ENCODE measurements around the gene RCL1.
"Not testable (repeated sequence)": the region's sequence is repeated elsewhere in the genome, so short reads cannot be mapped to it uniquely, and the experiment has no call there.

Gene RCL1

DNA sequence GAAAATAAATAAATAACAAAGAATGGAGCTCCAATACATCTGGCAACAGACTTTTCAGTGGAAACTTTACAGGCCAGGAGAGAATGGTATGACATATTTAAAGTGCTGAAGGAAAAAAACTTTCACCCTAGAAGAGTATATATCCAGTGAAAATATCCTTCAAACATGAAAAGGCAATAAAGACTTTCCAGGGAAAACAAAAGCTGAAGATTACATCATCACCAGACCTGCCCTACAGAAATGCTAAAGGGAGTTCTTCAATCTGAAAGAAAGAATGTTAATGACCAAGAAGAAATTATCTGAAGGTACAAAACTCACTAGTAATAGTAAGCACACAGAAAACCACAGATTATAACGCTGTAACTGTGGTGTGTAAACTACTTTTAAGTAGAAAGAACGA lies 8.3 kb upstream of the RCL1 start:
- DNase-seq, result no peak

DNA sequence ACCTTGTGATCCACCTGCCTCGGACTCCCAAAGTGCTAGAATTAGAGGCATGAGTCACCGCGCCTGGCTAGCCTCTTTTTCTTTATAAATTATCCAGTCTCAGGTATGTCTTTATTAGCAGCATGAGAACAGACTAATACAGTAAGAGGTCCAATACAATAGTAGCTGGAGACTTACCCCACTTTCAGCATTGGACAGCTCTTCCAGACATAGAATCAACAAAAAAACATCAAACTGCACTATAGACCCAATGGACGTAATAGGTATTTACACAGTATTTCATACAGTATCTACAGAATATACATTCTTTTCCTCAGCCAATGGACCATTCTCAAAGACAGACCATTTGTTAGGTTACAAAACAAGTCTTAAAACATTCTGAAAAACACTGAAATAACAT lies 6.1 kb upstream of the RCL1 start:
- no peak for DNase-seq

DNA sequence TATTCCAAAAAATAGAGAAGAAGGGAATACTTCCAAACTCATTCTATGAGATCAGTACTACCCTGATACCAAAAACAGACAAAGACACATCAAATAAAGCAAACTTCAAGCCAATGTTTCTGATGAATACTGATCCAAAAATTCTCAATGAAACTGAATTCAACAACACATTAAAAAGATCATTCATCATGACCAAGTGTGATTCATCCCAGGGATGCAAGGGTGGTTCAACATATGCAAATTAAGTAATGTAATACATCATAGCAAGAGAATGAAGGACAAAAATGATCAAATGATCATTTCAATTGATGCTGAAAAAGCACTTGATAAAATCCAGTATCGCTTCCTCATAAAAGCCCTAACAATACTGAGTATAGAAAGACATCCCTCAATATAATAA lies 4.9 kb upstream of the RCL1 start:
- DNase-seq, result no peak

DNA sequence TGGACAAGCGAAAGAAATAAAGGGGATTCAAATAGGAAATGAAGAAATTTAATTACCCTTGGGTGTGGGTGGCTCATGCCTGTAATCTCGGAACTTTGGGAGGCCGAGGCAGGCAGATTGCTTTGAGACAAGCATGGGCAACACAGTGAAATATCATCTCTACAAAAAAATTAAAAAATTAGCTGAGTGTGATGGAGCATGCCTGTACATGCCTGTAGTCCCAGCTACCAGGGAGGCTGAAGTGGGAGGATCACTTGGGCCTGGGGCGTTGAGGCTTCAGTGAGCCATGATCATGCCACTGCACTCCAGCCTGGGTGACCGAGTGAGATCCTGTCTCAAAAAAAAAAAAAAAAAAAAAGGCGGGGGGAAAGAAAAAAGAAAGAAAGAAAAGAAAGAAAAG lies 4.0 kb upstream of the RCL1 start:
- DNase-seq, result no peak

DNA sequence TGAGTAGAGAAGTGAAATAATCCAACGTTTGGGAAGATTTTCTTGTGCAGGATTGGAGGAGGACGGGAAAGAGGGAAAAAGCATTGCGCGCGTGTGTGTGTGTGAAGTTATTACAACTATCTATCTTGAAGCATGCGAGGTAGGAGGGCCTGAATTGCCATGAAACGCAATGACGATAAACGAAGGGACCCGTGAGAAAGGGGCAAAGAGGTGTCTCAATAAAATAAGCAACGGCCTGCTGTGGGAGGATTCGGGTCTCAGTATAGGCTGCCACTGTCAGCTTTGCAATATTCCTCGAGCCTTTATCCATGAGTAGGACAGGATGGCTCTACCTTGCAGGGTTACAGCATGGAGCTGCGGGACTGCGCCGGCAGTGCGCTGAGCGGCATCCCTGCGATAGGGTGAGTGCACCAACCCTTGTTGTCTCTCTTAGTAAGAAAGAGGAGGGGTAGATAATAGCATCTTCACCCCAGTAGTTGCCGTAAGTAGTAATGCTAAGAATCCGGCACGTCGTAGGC lies 631 bp upstream of the RCL1 start:
- no peak for DNase-seq

DNA sequence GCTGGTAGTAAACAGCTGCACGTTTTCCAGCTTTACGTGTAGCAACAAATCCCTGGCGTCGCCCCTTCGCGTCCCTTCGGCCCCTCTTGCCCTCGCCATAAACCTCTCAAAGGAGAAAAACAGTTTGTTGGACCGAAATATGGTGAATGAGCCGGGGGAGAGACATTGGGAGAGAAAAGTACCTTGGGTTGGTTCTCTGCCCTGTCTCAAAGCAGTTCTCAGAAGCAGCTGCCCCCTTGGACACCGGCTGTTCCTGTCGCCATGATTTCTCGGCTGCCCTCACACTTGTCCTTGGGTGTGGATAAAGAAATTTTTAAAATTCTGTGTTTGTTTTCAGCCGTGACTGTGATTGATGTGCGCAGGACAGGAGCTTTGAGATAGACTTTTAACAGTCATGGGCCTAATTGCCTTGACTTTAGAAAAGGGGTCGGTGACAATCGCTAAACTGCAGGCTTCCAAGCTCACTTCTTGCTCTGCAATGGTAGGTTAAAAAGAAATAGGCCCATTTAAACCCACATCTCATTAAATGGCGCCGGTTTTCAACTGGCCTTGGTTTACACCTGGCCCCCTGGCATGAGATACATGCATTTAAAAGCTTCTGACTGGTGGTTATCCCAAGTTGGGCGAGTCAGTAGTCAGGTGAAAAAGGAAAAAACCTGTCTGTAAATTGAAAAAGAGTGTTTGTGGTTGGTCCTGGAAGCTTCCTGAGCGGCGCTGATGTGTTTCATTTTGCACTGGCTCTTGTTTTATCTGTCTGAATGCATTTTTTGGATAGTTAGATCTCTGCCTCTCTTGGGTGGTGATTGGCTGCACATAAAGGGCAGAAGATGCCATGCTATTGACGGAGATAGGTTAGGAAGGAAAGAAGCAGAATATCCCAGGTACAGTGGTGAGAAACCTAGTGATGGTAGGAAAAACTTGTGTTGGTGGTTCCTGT lies 983 bp downstream of the RCL1 start:
- DNase-seq, result no peak

DNA sequence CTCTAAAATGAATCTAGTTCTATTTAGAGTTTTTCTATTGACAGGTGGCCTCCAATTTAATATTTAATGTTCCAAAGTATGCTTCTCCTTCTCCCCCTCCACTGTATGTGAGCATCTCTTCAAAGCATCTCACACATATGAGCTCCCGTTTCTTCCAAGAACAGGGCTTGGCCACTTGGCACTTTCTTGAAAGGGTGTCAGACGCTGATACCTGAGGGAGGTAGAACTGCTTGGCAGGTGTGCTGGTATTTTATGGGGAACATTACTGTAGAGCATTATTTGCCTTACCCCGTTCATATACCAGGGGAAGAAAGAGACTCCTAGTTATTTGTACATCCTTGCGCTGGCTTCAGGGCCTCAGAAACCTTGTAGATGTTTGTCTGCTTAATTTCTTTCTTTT lies 1.9 kb downstream of the RCL1 start:
- DNase-seq, result no peak

DNA sequence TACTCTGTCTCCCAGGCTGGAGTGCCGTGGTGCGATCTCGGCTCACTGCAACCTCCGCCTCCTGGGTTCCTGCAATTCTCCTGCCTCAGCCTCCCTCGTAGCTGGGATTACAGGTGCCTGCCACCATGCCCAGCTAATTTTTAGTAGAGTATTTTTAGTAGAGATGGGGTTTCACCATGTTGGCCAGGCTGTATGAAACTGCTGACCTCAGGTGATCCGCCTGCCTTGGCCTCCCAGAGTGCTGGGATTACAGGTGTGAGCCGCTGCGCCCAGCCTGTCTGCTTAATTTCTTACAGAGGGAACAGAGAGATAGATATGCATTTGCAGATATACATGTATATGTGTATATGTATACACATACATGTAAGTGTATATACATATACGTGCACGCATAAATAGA lies 2.4 kb downstream of the RCL1 start:
- not testable (repeated sequence) for DNase-seq

DNA sequence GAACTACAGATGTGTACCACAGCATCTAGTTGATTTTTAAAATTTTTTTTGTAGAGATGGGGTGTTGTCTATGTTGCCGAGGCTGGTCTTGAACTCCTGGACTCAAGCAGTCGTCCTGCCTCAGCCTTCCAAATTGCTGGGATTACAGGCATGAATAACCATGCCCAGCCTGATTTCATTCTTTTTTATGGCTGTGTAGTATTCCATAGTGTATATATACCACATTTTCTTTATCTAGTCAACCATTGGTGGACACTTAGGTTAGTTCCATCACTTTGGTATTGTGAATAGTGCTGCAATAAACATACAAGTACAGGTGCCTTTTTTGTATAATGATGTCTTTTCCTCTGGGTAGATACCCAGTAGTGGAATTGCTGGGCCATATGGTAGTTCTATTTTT lies 3.8 kb downstream of the RCL1 start:
- no peak for DNase-seq

DNA sequence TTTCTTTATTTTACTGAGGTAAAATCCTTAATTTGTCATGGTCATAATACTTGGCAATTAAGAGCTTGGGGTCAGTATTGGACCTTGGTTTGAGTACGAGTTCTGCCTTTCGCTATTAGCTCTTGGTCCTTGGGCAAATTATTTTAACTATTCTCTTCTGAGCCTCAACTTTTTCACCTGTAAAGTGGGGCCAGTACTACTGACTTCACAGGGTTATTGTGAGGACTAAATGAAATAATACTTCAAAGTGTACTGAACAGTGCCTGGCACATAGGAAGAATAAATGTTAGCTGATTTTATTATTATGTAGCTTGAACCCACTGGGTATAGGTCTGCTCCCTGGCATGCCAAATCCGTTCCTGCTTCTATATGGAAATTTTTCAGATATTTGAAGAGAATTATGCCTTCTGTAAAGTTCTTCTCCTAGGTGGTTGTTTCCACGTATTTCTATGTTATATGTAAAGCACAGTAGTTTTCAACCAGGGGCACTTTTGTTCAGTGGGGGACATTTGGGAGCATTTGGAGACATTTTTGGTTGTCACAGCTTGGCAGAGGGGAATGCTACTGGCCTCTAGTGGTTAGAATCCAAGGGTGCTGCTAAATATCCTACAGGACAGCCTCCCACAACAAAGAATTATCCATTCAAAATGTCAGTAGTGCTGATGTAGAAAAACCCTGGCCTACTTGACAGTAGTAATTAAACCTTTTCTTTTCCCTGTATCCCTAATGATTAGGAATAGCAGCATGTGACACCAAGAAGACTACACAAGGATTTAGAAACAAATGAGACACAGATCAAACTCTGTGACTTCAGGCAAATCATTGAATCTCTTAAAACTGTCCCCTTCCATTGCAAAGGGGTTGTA lies 4.5 kb downstream of the RCL1 start:
- no peak for DNase-seq

DNA sequence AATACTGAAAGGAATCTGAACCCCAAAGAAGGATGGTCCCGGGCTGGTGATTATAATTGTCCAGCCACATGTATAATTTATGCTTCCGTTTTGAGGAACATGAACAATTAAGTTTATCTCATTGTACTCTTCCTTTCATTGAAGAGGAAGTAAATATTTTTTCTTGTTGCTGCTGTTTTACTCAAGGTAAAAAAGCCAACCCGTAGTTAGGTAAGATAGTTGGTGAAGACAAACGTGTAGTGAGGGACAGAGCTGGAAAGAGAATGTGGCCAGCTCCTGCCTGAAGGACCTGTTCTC lies 5.1 kb downstream of the RCL1 start:
- no peak for DNase-seq

DNA sequence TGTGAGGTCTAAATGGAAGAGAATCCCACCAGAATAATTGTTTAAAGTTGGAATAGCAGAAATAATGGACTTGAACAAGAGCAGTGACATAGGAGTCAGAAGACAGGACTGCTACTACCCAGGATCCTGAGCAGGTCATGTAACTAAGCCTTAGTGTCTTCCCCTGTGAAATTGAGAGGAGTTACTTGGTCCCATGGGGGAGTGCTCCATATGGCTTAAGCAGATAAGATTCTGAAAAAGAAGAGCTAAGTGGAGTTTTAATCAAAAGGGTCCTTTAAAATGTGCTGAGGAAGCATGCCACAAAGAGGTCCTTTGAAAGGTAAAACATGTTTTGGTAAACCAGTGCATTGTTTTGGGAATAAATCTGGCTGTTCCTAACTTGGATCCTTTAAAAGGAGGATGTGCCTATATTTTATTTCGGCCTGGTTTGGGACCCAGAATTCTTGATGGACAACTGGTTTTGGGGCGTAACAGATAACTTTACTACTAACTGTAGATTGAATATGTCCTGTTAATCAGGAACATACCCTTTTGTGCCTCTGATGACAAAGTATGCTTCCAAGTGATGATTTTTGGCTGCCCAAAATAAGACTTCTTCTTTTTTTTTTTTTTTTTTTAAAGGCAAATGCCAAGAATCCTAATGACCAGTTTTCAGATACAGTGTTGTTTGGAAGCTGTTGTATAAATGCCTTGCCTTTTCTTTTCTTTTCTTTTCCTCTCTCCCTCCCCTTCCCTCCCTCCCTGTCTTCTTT lies 5.7 kb downstream of the RCL1 start:
- no peak for DNase-seq

DNA sequence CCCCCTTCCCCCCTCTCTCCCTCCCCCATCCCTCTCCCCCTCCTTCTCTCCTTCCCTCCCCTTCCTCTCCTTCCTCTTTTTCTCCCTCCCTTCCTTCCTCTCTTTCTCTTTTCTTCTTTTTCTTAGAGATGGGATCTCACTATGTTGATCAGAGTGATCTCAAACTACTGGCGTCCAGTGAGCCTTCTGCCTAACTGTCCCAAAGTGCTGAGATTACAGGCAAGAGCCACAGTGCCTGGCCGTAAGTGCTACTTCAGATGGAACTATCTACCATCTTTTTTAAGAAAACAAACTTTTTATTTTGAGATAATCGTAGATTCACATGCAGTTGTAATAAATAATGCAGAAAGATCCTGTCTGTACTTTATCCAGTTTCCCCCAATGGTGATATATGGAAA lies 6.3 kb downstream of the RCL1 start:
- no peak for DNase-seq

DNA sequence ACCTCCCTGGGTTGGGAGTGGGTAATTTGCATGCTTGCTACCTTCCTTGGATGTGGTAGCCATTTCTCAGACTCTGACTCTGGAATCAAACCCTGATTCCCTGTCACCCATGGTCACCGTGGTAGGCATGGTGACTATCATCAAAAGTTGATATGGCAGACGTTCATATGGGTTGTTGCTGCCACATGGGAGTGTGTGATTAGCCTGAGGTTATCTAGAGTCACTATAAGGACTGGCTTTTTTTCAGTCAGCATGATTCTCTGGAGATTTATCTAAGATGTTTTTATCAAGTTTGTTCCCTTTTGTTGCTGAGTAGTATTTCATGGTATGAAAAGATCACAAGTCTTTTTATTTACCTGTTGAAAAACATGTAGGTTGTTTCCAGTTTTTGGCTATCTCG lies 7.0 kb downstream of the RCL1 start:
- DNase-seq, result no peak

DNA sequence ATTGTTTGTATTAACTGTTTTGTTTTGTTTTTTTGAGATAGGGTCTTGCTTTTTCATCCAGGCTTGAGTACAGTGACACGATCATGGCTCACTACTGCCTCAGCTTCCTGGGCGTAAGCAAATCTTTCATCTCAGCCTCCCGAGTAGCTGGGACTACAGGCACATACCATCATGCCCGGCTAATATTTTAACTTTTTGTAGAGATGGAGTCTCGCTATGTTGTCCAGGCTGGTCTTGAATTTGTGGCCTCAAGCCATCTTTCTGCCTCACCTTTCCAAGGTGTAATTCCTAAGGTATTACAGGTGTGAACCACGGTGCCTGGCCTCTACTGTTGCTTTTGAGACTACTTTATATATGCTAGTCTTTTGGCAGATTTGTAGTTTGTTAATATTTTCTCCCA lies 8.4 kb downstream of the RCL1 start:
- DNase-seq, result no peak

DNA sequence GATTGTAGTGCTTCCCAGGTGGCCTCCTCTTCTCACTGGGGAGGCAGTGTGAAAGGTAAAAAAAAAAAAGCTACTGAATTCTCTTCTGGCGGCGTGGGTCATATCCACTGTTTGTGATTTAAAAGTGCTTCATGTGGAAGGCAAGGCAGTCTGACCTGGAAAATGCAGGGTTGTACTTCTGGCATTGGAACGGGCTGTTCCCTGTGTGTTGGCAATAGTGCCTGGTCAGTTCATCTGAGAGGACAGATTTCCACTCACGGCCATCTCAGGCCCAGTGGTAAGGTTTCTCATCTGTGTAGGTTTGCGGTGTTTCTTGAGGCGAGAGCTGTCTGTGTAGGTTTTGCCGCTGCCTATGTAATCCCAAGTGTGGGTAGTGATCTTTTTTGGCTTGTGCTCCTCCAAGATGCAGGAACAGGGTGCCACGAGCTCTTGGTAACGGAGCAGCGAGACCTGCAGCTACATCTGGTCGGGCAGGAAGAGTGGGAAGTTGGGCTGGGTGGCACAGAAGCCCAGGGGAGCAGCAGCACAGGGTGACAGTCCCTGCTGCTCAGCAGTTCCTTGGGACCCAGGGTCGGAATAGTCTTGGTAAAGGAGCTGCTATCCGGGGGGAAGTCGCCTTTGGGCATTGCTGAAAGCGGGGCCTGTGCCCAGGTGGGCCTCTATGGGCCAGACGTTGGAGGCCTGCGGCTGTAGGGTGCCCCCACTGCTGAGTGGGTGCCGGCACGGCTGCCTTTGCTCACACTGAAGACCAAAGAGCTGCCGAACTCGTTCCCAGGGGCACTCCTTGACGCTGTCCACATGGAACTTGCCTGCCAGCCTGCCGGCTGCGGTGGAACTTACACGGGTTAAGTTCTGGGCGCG lies 11.2 kb downstream of the RCL1 start:
- no peak for DNase-seq

DNA sequence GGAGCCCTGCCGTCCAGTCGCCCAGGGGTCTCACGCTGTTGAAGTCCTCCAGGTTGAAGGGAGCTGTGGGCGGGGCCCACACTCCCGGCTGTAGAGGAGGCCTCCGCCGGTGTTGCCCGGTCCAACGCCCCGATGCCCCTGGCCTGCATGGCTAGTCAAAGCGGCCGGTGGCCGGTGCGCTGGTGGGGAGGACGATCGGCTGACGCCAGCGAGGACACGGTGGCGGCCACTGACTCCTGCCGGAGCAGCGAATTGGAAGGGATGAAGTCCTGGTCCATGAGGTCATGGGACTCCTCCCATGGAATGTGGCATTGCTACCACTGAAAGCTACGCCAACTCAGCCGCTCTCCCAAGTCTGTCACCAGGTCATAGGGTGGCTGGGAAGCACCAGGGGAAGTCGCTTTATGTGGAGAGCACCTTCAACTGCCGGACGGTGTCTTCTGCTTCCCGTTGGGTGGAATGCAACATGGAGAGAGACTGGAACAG lies 11.8 kb downstream of the RCL1 start:
- DNase-seq, result no peak

DNA sequence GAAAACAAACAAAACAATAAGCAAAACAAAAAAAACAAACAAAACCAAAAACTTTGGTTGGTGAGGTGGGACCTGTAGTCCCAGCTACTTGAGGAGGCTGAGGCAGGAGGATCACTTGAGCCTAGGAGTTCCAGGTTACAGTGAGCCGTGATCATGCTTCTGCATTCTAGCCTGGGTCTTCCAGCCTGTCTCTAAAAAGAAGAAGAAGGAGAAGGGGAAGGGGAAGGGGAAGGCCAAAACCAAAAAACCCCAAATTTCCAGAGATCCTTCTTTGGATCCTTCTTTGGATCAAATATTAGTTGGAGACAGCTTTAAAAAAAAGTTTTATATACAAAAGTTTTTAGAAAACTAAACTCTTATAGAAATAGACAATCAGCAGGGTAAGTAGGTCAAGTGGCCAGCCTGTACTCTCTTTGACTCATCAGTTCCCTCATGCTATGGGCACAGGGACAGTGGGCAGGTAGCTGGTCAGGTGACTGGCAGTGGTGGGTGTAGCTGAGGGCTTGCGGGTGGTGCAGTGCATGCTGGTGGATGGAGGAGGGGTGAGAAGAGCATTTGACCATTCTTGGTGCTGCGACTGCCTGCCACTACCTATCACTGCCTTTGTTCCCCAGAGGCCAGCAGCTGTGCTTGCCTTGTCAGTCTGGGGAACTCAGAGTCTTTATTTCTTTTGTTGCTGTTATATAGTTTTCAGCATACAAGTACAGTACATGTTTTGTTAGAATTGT lies 12.6 kb downstream of the RCL1 start:
- DNase-seq, result no peak

DNA sequence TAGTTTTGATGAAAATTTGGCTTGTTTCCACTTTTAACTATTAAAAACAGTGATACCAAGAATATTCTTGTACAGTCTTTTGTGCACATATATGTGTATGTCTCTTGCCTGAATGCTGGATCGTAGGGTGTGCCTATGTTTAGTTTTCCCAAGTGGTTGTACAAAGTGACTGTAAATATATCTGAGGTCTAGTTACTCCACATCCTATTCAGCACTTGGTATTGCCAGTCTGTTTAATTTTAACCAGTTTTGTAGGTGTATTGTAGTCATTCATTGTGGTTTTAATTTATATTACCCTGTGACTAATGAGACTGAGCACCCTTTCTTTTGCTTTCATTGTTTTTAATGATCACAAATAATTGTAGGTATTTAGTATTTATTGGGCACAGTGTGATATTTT lies 17.8 kb downstream of the RCL1 start:
- DNase-seq, result no peak

DNA sequence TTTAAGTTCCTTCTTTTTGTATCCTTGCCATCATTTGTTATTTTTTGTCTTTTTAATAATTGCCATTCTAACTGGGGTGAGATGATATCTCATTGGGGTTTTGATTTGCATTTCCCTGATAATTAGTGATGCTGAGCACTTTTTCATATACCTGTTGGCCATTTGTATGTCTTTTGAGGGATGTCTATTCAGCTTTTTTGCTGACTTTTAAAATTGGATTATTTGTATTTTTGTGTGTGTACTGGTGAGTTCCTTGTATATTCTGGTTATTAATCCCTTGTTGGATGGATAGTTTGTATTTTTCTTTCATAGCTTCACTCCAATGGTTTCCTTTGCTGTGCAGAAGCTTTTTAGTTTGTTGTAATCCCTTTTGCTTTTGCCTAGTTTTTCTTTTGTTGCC lies 19.1 kb downstream of the RCL1 start:
- DNase-seq, result no peak

DNA sequence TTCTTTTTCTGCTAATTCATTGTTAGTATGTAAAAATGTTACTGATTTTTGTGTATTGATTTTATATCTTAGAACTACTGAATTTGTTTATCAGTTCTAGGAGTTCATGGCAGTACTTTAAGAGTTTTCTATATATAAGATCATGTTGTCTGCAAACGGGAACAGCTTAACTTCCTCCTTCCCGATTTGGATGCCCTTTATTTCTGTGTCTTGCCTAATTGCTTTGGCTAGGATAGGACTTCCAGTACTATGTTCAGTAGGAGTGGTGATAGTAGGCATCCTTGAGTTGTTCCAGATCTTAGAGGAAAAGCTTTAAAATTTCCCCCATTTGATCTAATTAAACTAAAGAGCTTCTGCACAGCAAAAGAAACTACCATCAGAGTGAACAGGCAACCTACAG lies 20.1 kb downstream of the RCL1 start:
- DNase-seq, result no peak
